ENCODE results near the gene GAP43.

GRCh38 chr3:115683773-115684172 lies 60.5 kb downstream of the GAP43 start:
- TF ChIP-seq CTCF (conservative IDR thresholded peaks at IDR 0.05; ENCODE audit: low read length): no peak
- TF ChIP-seq EZH2phosphoT487 (IDR thresholded peaks at IDR 0.05; ENCODE audit: borderline replicate concordance): no peak

Data from Loucy (cell line).